A673 (cell line): ENCODE measurements around the gene STARD10. TPM values are rescaled to one million over a fixed set of nuclear protein-coding genes. Genes with fewer than 3 reads are reported as not detected.

ENCODE experiments used
- BruUV-seq: library from RNA; stranded (reverse); fragments of 400-500 nt; replicated peaks from 2 replicates; lab custom pipeline; 2021; lab: Mats Ljungman, UMichigan
- CTCF ChIA-PET: fragments of 300-600 bp; sonication (Branson Sonifier 250); formaldehyde crosslinking; loops from one replicate; lab custom pipeline; 2022; ENCODE audit warnings: antibody characterized with exemption; lab: Charles Lee
- POLR2A ChIA-PET: fragments of 300-600 bp; sonication (Branson Sonifier 250); formaldehyde crosslinking; loops from one replicate; lab custom pipeline; 2022; ENCODE audit warnings: antibody characterized with exemption; ENCODE audit not compliant: low non-redundant PET; lab: Charles Lee
- DNase-seq: peaks from one replicate; pipeline ENCODE4 v3.0.0-alpha.2; 2015; ENCODE audit warnings: low spot score
- H3K27ac ChIP-seq: fragments of 200-600 bp; sonication (generic); 2 replicates; pipeline ENCODE4 v1.5.1; 2016; ENCODE audit warnings: mixed run types, low read depth, mild to moderate bottlenecking, mixed read lengths, antibody characterized with exemption, low read length; ENCODE audit not compliant: poor library complexity, severe bottlenecking
- H3K27me3 ChIP-seq: fragments of 200-600 bp; sonication (generic); replicated peaks from 2 replicates; pipeline ENCODE4 v1.6.1; 2017; ENCODE audit warnings: mixed run types, low read depth, mild to moderate bottlenecking, mixed read lengths, antibody characterized with exemption, low read length; ENCODE audit not compliant: insufficient read depth, poor library complexity
- H3K36me3 ChIP-seq: fragments of 200-600 bp; sonication (generic); 2 replicates; pipeline ENCODE4 v1.6.1; 2016; ENCODE audit warnings: mixed run types, mild to moderate bottlenecking, mixed read lengths, antibody characterized with exemption, low read length; ENCODE audit not compliant: insufficient read depth, poor library complexity, severe bottlenecking
- H3K4me1 ChIP-seq: fragments of 200-600 bp; sonication (generic); 2 replicates; pipeline ENCODE4 v1.6.1; 2017; ENCODE audit warnings: mixed run types, mild to moderate bottlenecking, mixed read lengths, antibody characterized with exemption, low read length; ENCODE audit not compliant: insufficient read depth, poor library complexity, severe bottlenecking
- H3K4me3 ChIP-seq: fragments of 200-600 bp; sonication (generic); 2 replicates; pipeline ENCODE4 v1.5.1; 2016; ENCODE audit warnings: low read depth, mixed run types, mild to moderate bottlenecking, mixed read lengths, low read length; ENCODE audit not compliant: poor library complexity, severe bottlenecking
- H3K9me3 ChIP-seq: fragments of 200-600 bp; sonication (generic); 2 replicates; pipeline ENCODE4 v1.6.1; 2016; ENCODE audit warnings: mixed run types, low read depth, mild to moderate bottlenecking, mixed read lengths, antibody characterized with exemption, low read length; ENCODE audit not compliant: poor library complexity, severe bottlenecking
- EZH2 ChIP-seq: fragments of 200-600 bp; sonication (generic); IDR thresholded peaks from 2 replicates; pipeline ENCODE4 v1.6.1; 2017; ENCODE audit warnings: borderline replicate concordance, low read depth, mild to moderate bottlenecking, mixed read lengths, antibody characterized with exemption, low read length; ENCODE audit not compliant: poor library complexity, severe bottlenecking
- intact Hi-C: fragments of 100-400 bp; cut with micrococcal nuclease; formaldehyde crosslinking; loops from one replicate; pipeline ENCODE4 v1.10.0; 2022; ENCODE audit not compliant: unreplicated experiment
- total RNA-seq: library from RNA; stranded (reverse); gene quantifications from 2 replicates; pipeline ENCODE4 v1.2.3, GENCODE V29; 2021
- TF ChIP-seq, protein P1 (sequence below): fragments of 300-800, 200-600 bp; sonication (generic); conservative IDR thresholded peaks from 2 replicates; pipeline ENCODE4 v1.5.1; 2017; ENCODE audit warnings: low read depth, mild to moderate bottlenecking, antibody characterized with exemption, low read length, moderate library complexity, mixed read lengths

The STARD10 gene
- total RNA-seq, 1 experiment from 2014 or later = 16.9 TPM

GRCh38 chr11:72730737-72731136 lies 63.1 kb downstream of the STARD10 start:
- POLR2A ChIA-PET = no interaction called here
- H3K4me3 ChIP-seq = no peak overlapping the region
- H3K27ac ChIP-seq = no peak overlapping the region
- intact Hi-C loops = no loop called here
- CTCF ChIA-PET = no interaction called here
- no TSS peak for BruUV-seq
- no peaks in the 10 kb centered on the region for H3K27me3 ChIP-seq
- peaks cover 3% of the 10 kb centered on the region for H3K4me1 ChIP-seq
- no peaks in the 10 kb centered on the region for H3K36me3 ChIP-seq
- H3K9me3 ChIP-seq = no peaks in the 10 kb centered on the region
- no peak for TF ChIP-seq EZH2
- DNase-seq = no peak

- TF ChIP-seq, protein P1, sequence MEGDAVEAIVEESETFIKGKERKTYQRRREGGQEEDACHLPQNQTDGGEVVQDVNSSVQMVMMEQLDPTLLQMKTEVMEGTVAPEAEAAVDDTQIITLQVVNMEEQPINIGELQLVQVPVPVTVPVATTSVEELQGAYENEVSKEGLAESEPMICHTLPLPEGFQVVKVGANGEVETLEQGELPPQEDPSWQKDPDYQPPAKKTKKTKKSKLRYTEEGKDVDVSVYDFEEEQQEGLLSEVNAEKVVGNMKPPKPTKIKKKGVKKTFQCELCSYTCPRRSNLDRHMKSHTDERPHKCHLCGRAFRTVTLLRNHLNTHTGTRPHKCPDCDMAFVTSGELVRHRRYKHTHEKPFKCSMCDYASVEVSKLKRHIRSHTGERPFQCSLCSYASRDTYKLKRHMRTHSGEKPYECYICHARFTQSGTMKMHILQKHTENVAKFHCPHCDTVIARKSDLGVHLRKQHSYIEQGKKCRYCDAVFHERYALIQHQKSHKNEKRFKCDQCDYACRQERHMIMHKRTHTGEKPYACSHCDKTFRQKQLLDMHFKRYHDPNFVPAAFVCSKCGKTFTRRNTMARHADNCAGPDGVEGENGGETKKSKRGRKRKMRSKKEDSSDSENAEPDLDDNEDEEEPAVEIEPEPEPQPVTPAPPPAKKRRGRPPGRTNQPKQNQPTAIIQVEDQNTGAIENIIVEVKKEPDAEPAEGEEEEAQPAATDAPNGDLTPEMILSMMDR = no peak
- TF ChIP-seq EZH2 = no peak
- H3K27ac ChIP-seq = no peak overlapping the region
- no TSS peak for BruUV-seq
- DNase-seq = no peak
- no peaks in the 10 kb centered on the region for H3K27me3 ChIP-seq
- H3K4me1 ChIP-seq = no peaks in the 10 kb centered on the region
- H3K36me3 ChIP-seq = no peaks in the 10 kb centered on the region
- ChIA-PET POLR2A (interaction anchor here (0.7 kb wide), 1 partner anchor 46 kb away, joined by 10 read pairs; no protein-coding TSS in a partner anchor), CTCF (no interaction called here)
- H3K9me3 ChIP-seq = no peaks in the 10 kb centered on the region
- intact Hi-C loops = no loop called here
- no peak overlapping the region for H3K4me3 ChIP-seq
Measured at GRCh38 chr11:72730243-72730642, 63.6 kb downstream of the STARD10 start.

GRCh38 chr11:72727521-72727920 lies 66.3 kb downstream of the STARD10 start:
- POLR2A ChIA-PET = interaction anchor here (0.7 kb wide), 1 partner anchor 415 kb away, joined by 5 read pairs; the partner anchor contains the start of gene FCHSD2
- Histone ChIP-seq H3K9me3 (no peaks in the 10 kb centered on the region), H3K27ac (no peak overlapping the region), H3K36me3 (no peaks in the 10 kb centered on the region), H3K4me1 (peaks cover 3% of the 10 kb centered on the region), H3K27me3 (no peaks in the 10 kb centered on the region), H3K4me3 (no peak overlapping the region)
- TF ChIP-seq EZH2 = no peak
- TF ChIP-seq, protein P1 = no peak
- intact Hi-C loops = loop anchor here (5.0 to 10.0 kb wide), 2 partner anchors 517 to 565 kb away; no protein-coding TSS in a partner anchor
- DNase-seq = no peak
- BruUV-seq = no TSS peak
- CTCF ChIA-PET = no interaction called here
